SW 1271 (cell line): Measurements from ENCODE around the gene SEC16B.

Experiments used
- DNase-seq, 2 experiments: peaks; one replicate each; lab custom pipeline; 2025; lab: John Stamatoyannopoulos, UW

Gene SEC16B

GRCh38 chr1:177941976-177942375 is 27.9 kb downstream of the SEC16B start:
- no peak for DNase-seq

GRCh38 chr1:177940682-177941081 is 29.2 kb downstream of the SEC16B start:
- DNase-seq: no peak

- no peak for DNase-seq
Observed at GRCh38 chr1:177937931-177938330, 31.9 kb downstream of the SEC16B start.

GRCh38 chr1:177937174-177937770 is 32.6 kb downstream of the SEC16B start:
- no peak for DNase-seq

GRCh38 chr1:177935638-177936415 is 34.0 kb downstream of the SEC16B start:
- DNase-seq: no peak

- no peak for DNase-seq
Observed at GRCh38 chr1:177934927-177935326, 34.9 kb downstream of the SEC16B start.

- no peak for DNase-seq
Observed at GRCh38 chr1:177934461-177934860, 35.4 kb downstream of the SEC16B start.

- DNase-seq: no peak
Observed at GRCh38 chr1:177933881-177934280, 36.0 kb downstream of the SEC16B start.

GRCh38 chr1:177932123-177932522 is 37.7 kb downstream of the SEC16B start:
- no peak for DNase-seq

- no peak for DNase-seq
Observed at GRCh38 chr1:177928952-177929351, 40.9 kb downstream of the SEC16B start.

- DNase-seq: no peak
Observed at GRCh38 chr1:177928194-177928593, 41.7 kb downstream of the SEC16B start.

GRCh38 chr1:177927021-177927596 is 42.7 kb downstream of the SEC16B start:
- DNase-seq: peak in 1 of 2 experiments; percentile 14

GRCh38 chr1:177926201-177926600 is 43.7 kb downstream of the SEC16B start:
- no peak for DNase-seq

- DNase-seq: no peak
Observed at GRCh38 chr1:177925006-177925405, 44.9 kb downstream of the SEC16B start.

GRCh38 chr1:177923441-177923840 is 46.4 kb downstream of the SEC16B start:
- no peak for DNase-seq

- DNase-seq: no peak
Observed at GRCh38 chr1:177922209-177922608, 47.6 kb downstream of the SEC16B start.

GRCh38 chr1:177921590-177921989 is 48.3 kb downstream of the SEC16B start:
- DNase-seq: no peak

GRCh38 chr1:177920091-177920490 is 49.8 kb downstream of the SEC16B start:
- no peak for DNase-seq

- DNase-seq: no peak
Observed at GRCh38 chr1:177915641-177916040, 54.2 kb downstream of the SEC16B start.

- no peak for DNase-seq
Observed at GRCh38 chr1:177914603-177915002, 55.3 kb downstream of the SEC16B start.

- DNase-seq: no peak
Observed at GRCh38 chr1:177913762-177914540, 55.9 kb downstream of the SEC16B start.

GRCh38 chr1:177912991-177913390 is 56.9 kb downstream of the SEC16B start:
- no peak for DNase-seq

GRCh38 chr1:177909416-177909815 is 60.4 kb downstream of the SEC16B start:
- no peak for DNase-seq
